Germinal center (tissue), 1 donor: Measurements from ENCODE around the gene PLSCR3.

Experiments used
- DNase-seq: peaks from one replicate; pipeline ENCODE4 v3.0.0; 2012; ENCODE audit warnings: mixed read lengths, low spot score

The PLSCR3 gene

DNA sequence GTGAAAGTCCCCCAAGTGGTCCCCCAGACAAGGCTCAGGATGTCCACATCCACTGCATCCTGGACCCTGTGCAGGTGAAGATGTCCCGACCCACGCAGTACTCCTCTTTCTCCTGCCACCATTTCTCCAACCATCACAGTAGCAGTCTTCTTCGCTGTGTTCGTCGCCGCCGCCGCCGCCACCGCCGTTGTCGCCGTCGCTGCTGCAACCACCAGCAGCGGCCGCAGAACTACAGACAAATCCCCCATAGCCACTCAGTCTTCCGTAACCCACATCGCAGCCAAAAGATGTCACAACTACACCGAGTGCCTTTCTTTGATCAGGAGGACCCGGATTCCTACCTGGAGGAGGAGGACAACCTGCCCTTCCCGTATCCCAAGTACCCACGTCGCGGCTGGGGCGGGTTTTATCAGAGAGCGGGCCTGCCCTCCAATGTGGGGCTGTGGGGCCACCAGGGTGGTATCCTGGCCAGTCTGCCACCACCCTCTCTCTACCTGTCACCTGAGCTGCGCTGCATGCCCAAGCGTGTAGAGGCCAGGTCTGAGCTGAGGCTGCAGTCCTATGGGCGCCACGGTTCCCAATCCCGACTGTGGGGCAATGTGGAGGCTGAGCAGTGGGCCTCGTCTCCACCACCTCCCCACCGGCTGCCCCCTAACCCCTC lies 32.0 kb upstream of the PLSCR3 start:
- no peak for DNase-seq

DNA sequence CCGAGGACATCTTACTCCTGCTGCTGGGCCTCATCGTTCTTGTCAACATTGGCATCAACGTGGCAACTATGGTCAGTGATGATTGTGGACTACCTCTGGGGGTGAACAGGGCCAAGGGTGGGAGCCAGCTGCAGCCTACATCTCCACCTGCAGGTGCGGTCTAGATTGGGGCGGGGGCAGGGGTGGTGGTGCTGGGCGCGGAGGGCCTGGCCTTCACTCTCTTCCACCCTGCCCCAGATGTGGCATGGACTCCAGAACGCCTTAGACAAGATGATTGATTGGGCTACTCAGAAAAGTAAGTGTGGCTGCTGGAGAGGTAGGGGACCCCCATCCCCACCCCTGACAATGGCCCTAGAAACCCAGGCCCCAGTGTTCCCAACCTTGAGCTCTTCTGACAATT lies 31.4 kb upstream of the PLSCR3 start:
- DNase-seq, result no peak

DNA sequence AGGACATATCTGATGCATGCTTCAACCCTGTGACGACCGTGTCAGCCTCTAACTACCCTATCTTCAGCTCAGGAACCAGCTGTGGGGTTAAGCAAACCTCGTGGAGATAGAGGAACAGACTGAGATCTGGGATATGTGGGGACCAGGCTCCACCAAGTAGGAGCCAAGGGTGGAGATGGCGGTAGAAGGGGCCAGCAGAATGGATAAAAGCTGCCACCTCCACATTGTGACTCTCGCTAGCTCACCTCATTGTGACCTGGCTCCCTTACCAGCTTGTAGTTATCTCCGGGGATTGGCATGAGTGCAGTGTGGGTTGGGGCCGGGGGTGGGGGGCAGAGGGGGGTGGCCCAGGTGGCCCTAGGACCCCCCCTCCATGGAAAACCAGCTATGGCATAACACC lies 31.0 kb upstream of the PLSCR3 start, which contains the start of gene SPEM2:
Gene SPEM2, plus strand, starts transcription at position 301 of the 400 bp plus-strand sequence. Its CDS starts 73 bp downstream, at position 374.
- DNase-seq, result no peak

DNA sequence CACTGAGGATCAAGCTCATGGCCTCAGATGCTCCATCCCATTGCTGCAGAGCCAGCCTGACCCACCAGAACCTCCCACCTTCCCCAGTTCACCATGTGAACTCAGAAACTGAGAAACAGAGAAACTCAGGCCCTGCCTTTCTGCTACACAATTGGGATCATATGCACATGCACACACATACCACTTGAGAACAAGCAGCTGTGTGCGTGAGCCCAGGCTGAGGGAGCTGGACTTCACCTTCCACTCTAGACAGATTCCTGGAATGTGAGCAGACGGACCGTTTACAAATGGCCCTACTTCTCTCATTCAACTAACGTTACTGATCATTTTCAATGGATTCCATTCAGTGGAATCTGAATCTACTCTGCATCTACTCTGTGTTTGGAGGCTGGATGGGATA lies 29.4 kb upstream of the PLSCR3 start:
- no peak for DNase-seq

DNA sequence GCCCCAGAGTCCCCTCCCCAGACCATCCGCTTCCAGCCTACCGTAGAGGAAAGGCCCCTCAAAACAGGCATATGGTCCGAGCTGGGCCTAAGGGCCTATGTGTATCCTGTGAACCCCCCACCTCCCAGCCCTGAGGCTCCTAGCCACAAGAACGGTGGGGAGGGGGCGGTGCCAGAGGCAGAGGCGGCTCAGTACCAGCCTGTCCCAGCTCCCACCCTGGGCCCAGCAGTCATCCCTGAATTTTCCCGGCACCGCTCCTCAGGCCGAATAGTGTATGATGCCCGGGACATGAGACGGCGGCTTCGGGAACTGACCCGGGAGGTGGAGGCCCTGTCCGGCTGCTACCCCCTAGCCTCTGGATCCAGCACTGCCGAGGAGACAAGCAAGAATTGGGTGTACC lies 26.9 kb upstream of the PLSCR3 start:
- DNase-seq, result no peak

DNA sequence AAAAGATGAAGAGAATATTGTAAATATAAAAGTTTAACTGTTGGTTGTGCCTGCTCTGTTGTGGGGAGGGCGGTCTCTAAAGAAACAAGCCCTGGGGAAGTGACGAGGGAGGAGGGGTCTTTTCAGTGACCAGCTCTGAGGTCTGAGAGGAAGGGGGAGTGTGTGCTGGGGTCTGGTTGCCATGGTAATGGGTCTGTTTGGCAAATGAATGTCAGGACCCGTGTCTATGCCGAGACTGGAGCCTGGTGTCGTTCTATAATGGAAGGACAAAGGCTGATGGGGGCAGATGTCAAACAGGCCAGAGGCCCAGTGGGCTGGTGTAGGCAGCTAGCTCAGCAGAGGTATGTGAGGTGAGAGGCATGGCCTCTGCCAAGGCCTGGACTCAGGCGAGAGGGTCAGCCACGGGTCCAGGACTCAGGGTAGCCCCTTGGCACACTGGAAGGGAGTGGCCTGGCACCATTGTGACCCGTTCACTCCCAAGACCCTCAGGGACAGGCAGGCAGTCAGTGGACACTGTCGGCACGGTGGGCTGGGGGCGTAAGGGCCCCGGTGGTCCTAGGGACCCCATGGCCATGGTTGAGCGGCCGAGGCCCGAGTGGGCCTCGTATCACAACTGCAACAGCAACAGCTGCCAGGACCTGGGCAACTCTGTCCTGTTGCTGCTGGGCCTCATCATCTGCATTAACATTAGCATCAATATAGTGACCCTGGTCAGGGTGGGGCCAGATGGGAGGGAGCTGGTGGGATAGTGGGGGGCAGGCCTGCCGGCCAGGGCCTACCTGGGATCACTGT lies 25.7 kb upstream of the PLSCR3 start, which contains the start of gene SPEM1:
Gene SPEM1, plus strand, starts transcription at position 506 of the 792 bp plus-strand sequence. Its CDS starts 61 bp downstream, at position 567.
- no peak for DNase-seq

DNA sequence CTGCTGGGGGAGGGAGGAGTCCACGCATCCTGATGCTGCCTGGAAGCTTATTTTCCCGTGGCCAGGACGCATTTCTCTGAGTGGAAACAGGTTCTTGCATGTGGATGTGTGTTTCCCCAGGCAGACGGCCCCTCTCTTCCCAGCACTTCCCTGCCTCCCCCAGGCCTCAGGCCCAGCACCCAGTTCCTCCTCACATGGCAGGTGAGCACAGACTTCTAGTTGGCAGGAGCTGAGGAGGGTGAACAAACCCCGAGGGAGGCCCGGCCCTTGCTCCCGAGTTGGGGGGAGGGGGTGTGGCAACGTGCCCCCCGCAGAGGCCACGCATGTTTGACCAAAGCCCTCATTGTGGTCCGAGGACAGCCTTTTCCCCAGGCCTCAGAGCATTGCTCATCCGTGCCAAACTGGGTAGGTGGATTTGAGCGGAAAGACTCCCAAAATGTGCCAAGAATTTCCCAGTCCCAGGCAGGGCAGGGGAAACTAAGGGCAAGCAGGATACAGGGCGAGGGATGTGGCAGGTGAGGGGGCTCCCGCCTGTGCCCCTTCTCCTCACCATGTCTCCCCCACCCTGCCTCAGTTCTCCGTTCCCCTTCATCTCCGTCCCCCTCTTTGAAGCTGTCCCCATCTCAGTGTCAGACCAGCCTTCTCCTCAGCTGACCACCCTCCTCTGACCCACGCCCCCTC lies 24.3 kb upstream of the PLSCR3 start:
- DNase-seq, result no peak

- DNase-seq, result no peak
These were observed 22.8 kb upstream of the PLSCR3 start for GRCh38 chr17:7417056-7417655.

- no peak for DNase-seq
These were observed 22.0 kb upstream of the PLSCR3 start for GRCh38 chr17:7416323-7416722.

DNA sequence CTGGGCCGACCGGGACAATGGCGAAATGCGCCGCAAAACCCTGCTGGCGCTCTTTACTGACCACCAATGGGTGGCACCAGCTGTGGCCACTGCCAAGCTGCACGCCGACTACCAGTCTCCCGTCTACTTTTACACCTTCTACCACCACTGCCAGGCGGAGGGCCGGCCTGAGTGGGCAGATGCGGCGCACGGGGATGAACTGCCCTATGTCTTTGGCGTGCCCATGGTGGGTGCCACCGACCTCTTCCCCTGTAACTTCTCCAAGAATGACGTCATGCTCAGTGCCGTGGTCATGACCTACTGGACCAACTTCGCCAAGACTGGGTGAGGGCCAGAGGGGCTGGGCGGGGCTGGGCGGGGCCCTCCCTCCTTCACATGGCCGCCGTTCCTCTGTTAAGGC lies 21.5 kb upstream of the PLSCR3 start:
- no peak for DNase-seq

DNA sequence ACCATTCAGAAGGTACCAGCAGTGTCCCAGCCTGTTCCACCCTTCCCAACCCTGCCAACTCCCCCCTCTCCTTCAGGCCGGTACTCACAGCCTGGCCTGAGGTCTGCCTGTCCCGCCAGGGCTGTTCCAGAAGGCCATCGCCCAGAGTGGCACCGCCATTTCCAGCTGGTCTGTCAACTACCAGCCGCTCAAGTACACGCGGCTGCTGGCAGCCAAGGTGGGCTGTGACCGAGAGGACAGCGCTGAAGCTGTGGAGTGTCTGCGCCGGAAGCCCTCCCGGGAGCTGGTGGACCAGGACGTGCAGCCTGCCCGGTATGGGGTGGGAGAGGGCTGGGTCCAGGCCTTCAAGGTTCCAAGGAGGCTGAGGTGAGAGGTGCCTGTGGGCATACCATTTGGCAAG lies 20.5 kb upstream of the PLSCR3 start:
- no peak for DNase-seq

- DNase-seq, result no peak
These were observed 19.1 kb upstream of the PLSCR3 start for GRCh38 chr17:7413346-7413985.

- DNase-seq, result no peak
These were observed 17.1 kb upstream of the PLSCR3 start for GRCh38 chr17:7411427-7411750.

GRCh38 chr17:7410634-7411426 lies 16.5 kb upstream of the PLSCR3 start:
- no peak for DNase-seq

DNA sequence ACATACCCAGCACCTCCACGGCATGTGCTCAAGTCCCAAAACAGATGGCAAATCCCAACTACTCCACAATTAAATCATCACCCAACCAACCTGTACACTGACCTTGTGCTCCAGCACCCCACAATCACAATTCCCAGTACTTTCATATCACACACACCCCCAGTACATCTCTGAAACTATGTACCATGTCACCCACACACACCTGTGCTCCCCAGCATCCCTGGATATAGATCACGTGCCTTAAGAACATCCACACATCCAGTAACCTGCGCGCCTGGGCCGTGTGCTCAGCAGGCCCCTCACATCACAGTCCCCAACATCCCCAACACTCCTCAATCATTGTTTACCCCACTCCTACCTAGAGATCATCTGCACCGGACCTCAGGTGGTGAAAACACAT lies 15.4 kb upstream of the PLSCR3 start:
- no peak for DNase-seq

GRCh38 chr17:7408863-7409262 lies 14.5 kb upstream of the PLSCR3 start:
- no peak for DNase-seq

GRCh38 chr17:7408252-7408727 lies 14.0 kb upstream of the PLSCR3 start:
- DNase-seq, result no peak

DNA sequence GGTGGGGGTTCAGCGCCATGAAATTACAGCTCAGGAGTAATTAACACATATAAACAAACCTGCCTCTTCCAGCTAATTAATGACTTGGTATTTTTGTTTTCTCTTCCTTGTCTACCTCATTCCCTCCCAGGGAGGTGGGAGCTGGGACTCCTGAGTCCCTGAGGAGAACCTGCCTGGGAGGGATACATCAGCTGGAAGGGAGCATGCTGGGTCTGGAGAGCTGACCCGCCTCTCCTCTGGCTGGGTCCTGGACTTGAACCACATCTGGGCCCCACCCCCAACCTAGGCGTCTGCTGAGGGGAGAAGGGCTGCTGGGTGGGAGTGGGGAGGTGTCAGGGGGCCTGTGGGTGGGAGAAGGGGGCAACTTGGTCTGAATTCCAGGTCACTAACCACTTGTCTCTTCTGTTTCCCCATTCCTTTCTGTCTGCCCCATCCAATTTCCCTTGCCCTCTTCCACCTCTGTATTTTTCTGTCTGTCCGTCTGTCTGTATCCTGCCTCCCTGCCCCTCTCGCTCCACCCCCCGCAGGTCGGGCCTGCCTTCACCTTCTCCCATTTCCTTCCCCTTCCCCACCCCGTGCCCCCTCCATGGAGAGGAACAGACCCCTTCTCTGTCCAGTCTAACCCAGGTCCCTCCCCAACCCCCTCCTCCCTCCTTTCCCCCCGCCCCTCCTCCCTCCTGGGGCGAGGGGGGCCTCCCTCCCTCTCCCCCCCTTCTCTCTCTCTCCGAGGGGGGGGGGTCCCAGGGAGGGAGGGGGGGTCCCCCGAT lies 13.3 kb upstream of the PLSCR3 start, which contains the start of gene NLGN2:
Gene NLGN2, plus strand, starts transcription at position 361 of the 767 bp plus-strand sequence. CDS start 411 bp downstream, outside the sequence.
- DNase-seq, result no peak

DNA sequence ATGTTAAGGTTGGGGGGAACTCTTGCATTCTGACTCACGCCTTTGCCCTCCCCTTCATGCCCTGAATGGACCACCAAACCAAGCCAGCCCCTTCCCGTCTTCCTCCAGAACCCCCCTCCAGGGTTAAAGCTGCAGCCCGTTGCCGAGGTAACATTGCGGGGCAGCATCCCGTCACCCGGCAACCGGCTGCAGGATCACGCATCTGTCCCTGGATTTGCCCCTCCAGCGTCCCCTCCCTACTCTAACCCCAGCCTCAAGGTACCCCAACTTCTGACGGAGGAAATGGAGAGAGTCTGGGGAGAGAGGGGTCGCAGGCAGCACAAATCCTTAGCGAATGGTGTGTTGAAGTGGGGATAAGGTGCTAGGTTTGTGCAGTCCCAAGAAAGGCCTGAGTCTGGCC lies 12.8 kb upstream of the PLSCR3 start:
- DNase-seq, result no peak

DNA sequence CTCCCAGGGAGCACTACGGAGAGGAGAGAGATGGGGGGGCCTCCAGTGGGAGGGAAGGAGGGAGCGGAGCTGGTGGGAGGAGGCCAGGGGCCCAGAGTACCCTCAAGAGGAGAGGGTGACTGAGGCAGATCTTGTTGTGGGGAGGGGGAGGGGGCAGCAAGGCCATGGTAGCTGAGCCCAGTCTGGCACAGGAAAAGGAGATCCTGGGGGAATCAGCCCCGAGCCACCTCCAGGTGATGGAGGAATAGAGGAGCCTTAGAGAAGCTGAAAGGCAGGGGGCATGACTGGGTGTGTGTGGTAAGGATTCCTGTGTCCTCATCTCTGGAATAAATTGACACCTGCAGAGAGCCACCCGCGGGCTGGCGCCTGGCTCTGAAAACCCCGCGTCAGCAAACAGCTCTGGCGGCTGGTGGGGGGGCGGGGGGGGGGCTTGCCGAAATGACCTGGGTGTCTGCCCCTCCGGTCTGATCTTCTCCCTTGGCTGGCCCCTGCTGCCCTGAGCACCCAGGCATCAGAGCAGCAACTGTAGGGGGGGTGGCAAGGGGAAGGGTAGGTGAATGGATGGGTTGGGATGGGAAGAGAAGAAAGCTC lies 12.0 kb upstream of the PLSCR3 start:
- DNase-seq, result no peak
